ENCODE data around the gene AKAP6.

Gene AKAP6

GRCh38 chr14:32419429-32419828 lies 90.3 kb downstream of the AKAP6 start:
- no peak overlapping the region for H3K4me3 ChIP-seq (ENCODE audit: low read depth, low read length)
- H3K9ac ChIP-seq (ENCODE audit: low read depth, low read length): no peak overlapping the region
- H3K9me3 ChIP-seq (ENCODE audit: control insufficient read depth, insufficient read depth, low read length): no peaks in the 10 kb centered on the region
- H3K4me1 ChIP-seq (ENCODE audit: control insufficient read depth, insufficient read depth, low read length): peaks cover 3% of the 10 kb centered on the region
- no peaks in the 10 kb centered on the region for H3K27me3 ChIP-seq (ENCODE audit: control insufficient read depth, insufficient read depth, low read length)
- H3K36me3 ChIP-seq (ENCODE audit: control insufficient read depth, insufficient read depth, low read length): no peaks in the 10 kb centered on the region

- Histone ChIP-seq H3K4me3 (ENCODE audit: low read depth, low read length) (no peak overlapping the region), H3K9ac (ENCODE audit: low read depth, low read length) (no peak overlapping the region), H3K4me1 (ENCODE audit: control insufficient read depth, insufficient read depth, low read length) (no peaks in the 10 kb centered on the region), H3K27me3 (ENCODE audit: control insufficient read depth, insufficient read depth, low read length) (no peaks in the 10 kb centered on the region), H3K9me3 (ENCODE audit: control insufficient read depth, insufficient read depth, low read length) (no peaks in the 10 kb centered on the region), H3K36me3 (ENCODE audit: control insufficient read depth, insufficient read depth, low read length) (no peaks in the 10 kb centered on the region)
These were observed 92.7 kb downstream of the AKAP6 start for GRCh38 chr14:32421781-32422180.

- no peaks in the 10 kb centered on the region for H3K27me3 ChIP-seq (ENCODE audit: control insufficient read depth, insufficient read depth, low read length)
- no peak overlapping the region for H3K9ac ChIP-seq (ENCODE audit: low read depth, low read length)
- no peaks in the 10 kb centered on the region for H3K4me1 ChIP-seq (ENCODE audit: control insufficient read depth, insufficient read depth, low read length)
- no peak overlapping the region for H3K4me3 ChIP-seq (ENCODE audit: low read depth, low read length)
- no peaks in the 10 kb centered on the region for H3K9me3 ChIP-seq (ENCODE audit: control insufficient read depth, insufficient read depth, low read length)
- no peaks in the 10 kb centered on the region for H3K36me3 ChIP-seq (ENCODE audit: control insufficient read depth, insufficient read depth, low read length)
These were observed 93.3 kb downstream of the AKAP6 start for GRCh38 chr14:32422440-32422839.

GRCh38 chr14:32426028-32426427 lies 96.9 kb downstream of the AKAP6 start:
- H3K9ac ChIP-seq (ENCODE audit: low read depth, low read length): no peak overlapping the region
- no peak overlapping the region for H3K4me3 ChIP-seq (ENCODE audit: low read depth, low read length)
- H3K36me3 ChIP-seq (ENCODE audit: control insufficient read depth, insufficient read depth, low read length): no peaks in the 10 kb centered on the region
- H3K4me1 ChIP-seq (ENCODE audit: control insufficient read depth, insufficient read depth, low read length): peaks cover 3% of the 10 kb centered on the region
- H3K27me3 ChIP-seq (ENCODE audit: control insufficient read depth, insufficient read depth, low read length): no peaks in the 10 kb centered on the region
- no peaks in the 10 kb centered on the region for H3K9me3 ChIP-seq (ENCODE audit: control insufficient read depth, insufficient read depth, low read length)

GRCh38 chr14:32426586-32427388 lies 97.7 kb downstream of the AKAP6 start:
- H3K36me3 ChIP-seq (ENCODE audit: control insufficient read depth, insufficient read depth, low read length): no peaks in the 10 kb centered on the region
- H3K9ac ChIP-seq (ENCODE audit: low read depth, low read length): no peak overlapping the region
- H3K4me1 ChIP-seq (ENCODE audit: control insufficient read depth, insufficient read depth, low read length): peaks cover 3% of the 10 kb centered on the region
- H3K27me3 ChIP-seq (ENCODE audit: control insufficient read depth, insufficient read depth, low read length): no peaks in the 10 kb centered on the region
- H3K9me3 ChIP-seq (ENCODE audit: control insufficient read depth, insufficient read depth, low read length): no peaks in the 10 kb centered on the region
- H3K4me3 ChIP-seq (ENCODE audit: low read depth, low read length): no peak overlapping the region

GRCh38 chr14:32427726-32428528 lies 98.8 kb downstream of the AKAP6 start:
- Histone ChIP-seq H3K36me3 (ENCODE audit: control insufficient read depth, insufficient read depth, low read length) (no peaks in the 10 kb centered on the region), H3K4me3 (ENCODE audit: low read depth, low read length) (no peak overlapping the region), H3K27me3 (ENCODE audit: control insufficient read depth, insufficient read depth, low read length) (no peaks in the 10 kb centered on the region), H3K9me3 (ENCODE audit: control insufficient read depth, insufficient read depth, low read length) (no peaks in the 10 kb centered on the region), H3K9ac (ENCODE audit: low read depth, low read length) (no peak overlapping the region), H3K4me1 (ENCODE audit: control insufficient read depth, insufficient read depth, low read length) (peaks cover 3% of the 10 kb centered on the region)

- Histone ChIP-seq H3K36me3 (ENCODE audit: control insufficient read depth, insufficient read depth, low read length) (no peaks in the 10 kb centered on the region), H3K9me3 (ENCODE audit: control insufficient read depth, insufficient read depth, low read length) (no peaks in the 10 kb centered on the region), H3K4me3 (ENCODE audit: low read depth, low read length) (no peak overlapping the region), H3K4me1 (ENCODE audit: control insufficient read depth, insufficient read depth, low read length) (peaks cover 3% of the 10 kb centered on the region), H3K27me3 (ENCODE audit: control insufficient read depth, insufficient read depth, low read length) (no peaks in the 10 kb centered on the region), H3K9ac (ENCODE audit: low read depth, low read length) (no peak overlapping the region)
These were observed 99.8 kb downstream of the AKAP6 start for GRCh38 chr14:32428875-32429274.

- H3K9ac ChIP-seq (ENCODE audit: low read depth, low read length): no peak overlapping the region
- no peaks in the 10 kb centered on the region for H3K27me3 ChIP-seq (ENCODE audit: control insufficient read depth, insufficient read depth, low read length)
- H3K4me3 ChIP-seq (ENCODE audit: low read depth, low read length): no peak overlapping the region
- no peaks in the 10 kb centered on the region for H3K36me3 ChIP-seq (ENCODE audit: control insufficient read depth, insufficient read depth, low read length)
- H3K9me3 ChIP-seq (ENCODE audit: control insufficient read depth, insufficient read depth, low read length): no peaks in the 10 kb centered on the region
- peaks cover 3% of the 10 kb centered on the region for H3K4me1 ChIP-seq (ENCODE audit: control insufficient read depth, insufficient read depth, low read length)
These were observed 101.2 kb downstream of the AKAP6 start for GRCh38 chr14:32430326-32430725.

- Histone ChIP-seq H3K9ac (ENCODE audit: low read depth, low read length) (no peak overlapping the region), H3K4me3 (ENCODE audit: low read depth, low read length) (no peak overlapping the region), H3K36me3 (ENCODE audit: control insufficient read depth, insufficient read depth, low read length) (no peaks in the 10 kb centered on the region), H3K4me1 (ENCODE audit: control insufficient read depth, insufficient read depth, low read length) (peaks cover 3% of the 10 kb centered on the region), H3K9me3 (ENCODE audit: control insufficient read depth, insufficient read depth, low read length) (no peaks in the 10 kb centered on the region), H3K27me3 (ENCODE audit: control insufficient read depth, insufficient read depth, low read length) (no peaks in the 10 kb centered on the region)
These were observed 103.9 kb downstream of the AKAP6 start for GRCh38 chr14:32432813-32433538.

GRCh38 chr14:32434180-32434579 lies 105.1 kb downstream of the AKAP6 start:
- Histone ChIP-seq H3K4me3 (ENCODE audit: low read depth, low read length) (no peak overlapping the region), H3K9me3 (ENCODE audit: control insufficient read depth, insufficient read depth, low read length) (no peaks in the 10 kb centered on the region), H3K4me1 (ENCODE audit: control insufficient read depth, insufficient read depth, low read length) (no peaks in the 10 kb centered on the region), H3K36me3 (ENCODE audit: control insufficient read depth, insufficient read depth, low read length) (no peaks in the 10 kb centered on the region), H3K9ac (ENCODE audit: low read depth, low read length) (no peak overlapping the region), H3K27me3 (ENCODE audit: control insufficient read depth, insufficient read depth, low read length) (no peaks in the 10 kb centered on the region)

GRCh38 chr14:32434880-32435279 lies 105.8 kb downstream of the AKAP6 start:
- Histone ChIP-seq H3K4me3 (ENCODE audit: low read depth, low read length) (no peak overlapping the region), H3K9me3 (ENCODE audit: control insufficient read depth, insufficient read depth, low read length) (no peaks in the 10 kb centered on the region), H3K27me3 (ENCODE audit: control insufficient read depth, insufficient read depth, low read length) (no peaks in the 10 kb centered on the region), H3K9ac (ENCODE audit: low read depth, low read length) (no peak overlapping the region), H3K4me1 (ENCODE audit: control insufficient read depth, insufficient read depth, low read length) (no peaks in the 10 kb centered on the region), H3K36me3 (ENCODE audit: control insufficient read depth, insufficient read depth, low read length) (no peaks in the 10 kb centered on the region)

Measured in iPS-15b (cell line).